K562 (cell line): Measurements from ENCODE around the gene TRERF1. TPM values are rescaled to one million over a fixed set of nuclear protein-coding genes. Genes with fewer than 3 reads are reported as not detected.
"Not testable (repeated sequence)": the region's sequence is repeated elsewhere in the genome, so short reads cannot be mapped to it uniquely, and the experiment has no call there.

ENCODE experiments used
- ATAC-seq: fragments of 200-7000 bp; cut with Tn5 transposase; 3 replicates; pipeline ENCODE4 v1.9.1; 2020; ENCODE audit warnings: moderate library complexity
- BruUV-seq: library from RNA; stranded (reverse); fragments of 400-500 nt; replicated peaks from 2 replicates; lab custom pipeline; 2021; lab: Mats Ljungman, UMichigan
- CTCF ChIA-PET: fragments of 300-600 bp; formaldehyde crosslinking; extraction: SDS; loops from one replicate; lab custom pipeline; 2021; ENCODE audit warnings: low intra/inter-chr PET ratio; lab: Yijun Ruan, JAX
- POLR2A ChIA-PET: fragments of 300-600, 350-650 bp; sonication (Branson Sonifier 250); formaldehyde crosslinking; extraction: SDS; loops from one replicate; lab custom pipeline; 2021; ENCODE audit warnings: antibody characterized with exemption, inconsistent platforms; lab: Yijun Ruan, JAX
- DNase-seq, 4 experiments: peaks; one replicate each; pipeline versions ENCODE4 v3.0.0 to v3.0.0-alpha.2; 2011 to 2018; ENCODE audit warnings: low spot score in 3 of 4, mixed read lengths in 3 of 4; ENCODE audit errors: extremely low read depth in 1 of 4
- FAIRE-seq: peaks from 2 replicates; lab custom pipeline; 2011; peaks lifted over from hg19 to GRCh38; lab: Jason Lieb, UNC
- H2AFZ ChIP-seq: 2 replicates; pipeline ENCODE4 v1.6.0; 2011; ENCODE audit warnings: low read depth, low read length, control low read depth, inconsistent platforms
- H3K27ac ChIP-seq: fragments of 200-600 bp; 3 replicates; pipeline ENCODE4 v1.8.0; 2011; ENCODE audit warnings: low read depth, mild to moderate bottlenecking, control low read depth, inconsistent platforms, low read length, moderate library complexity, mixed read lengths; ENCODE audit errors: extremely low read depth
- H3K27me3 ChIP-seq, 2 experiments: fragments of 300-600 bp in 1 of 2; 2 replicates in 1 of 2; 3 replicates in 1 of 2; pipeline versions ENCODE4 v1.6.0 to v1.8.0; 2011; ENCODE audit warnings: inconsistent platforms in 2 of 2, low read length in 2 of 2, mild to moderate bottlenecking in 1 of 2, mixed read lengths in 1 of 2, moderate library complexity in 1 of 2; ENCODE audit not compliant: control insufficient read depth in 2 of 2, insufficient read depth in 2 of 2
- H3K36me3 ChIP-seq: fragments of 300-600 bp; 3 replicates; pipeline ENCODE4 v1.8.0; 2011; ENCODE audit warnings: mild to moderate bottlenecking, low read length, inconsistent platforms; ENCODE audit not compliant: control insufficient read depth, insufficient read depth
- H3K4me1 ChIP-seq, 2 experiments: fragments of 200-600 bp in 1 of 2; replicated peaks in 1 of 2; 2 replicates in 1 of 2; 3 replicates in 1 of 2; pipeline versions ENCODE4 v1.5.1 to v1.8.0; 2011; ENCODE audit warnings: inconsistent platforms in 2 of 2, low read length in 2 of 2, mild to moderate bottlenecking in 1 of 2, mixed read lengths in 1 of 2, moderate library complexity in 1 of 2; ENCODE audit not compliant: control insufficient read depth in 2 of 2, insufficient read depth in 2 of 2
- H3K4me2 ChIP-seq: 2 replicates; pipeline ENCODE4 v1.6.1; 2011; ENCODE audit warnings: low read length, control low read depth, inconsistent platforms, mixed read lengths; ENCODE audit not compliant: insufficient read depth
- H3K4me3 ChIP-seq: fragments of 200-600 bp; sonication (generic), shearing (Covaris generic); 2 replicates; pipeline ENCODE4 v1.5.1; 2016; ENCODE audit warnings: control low read depth, inconsistent platforms
- H3K79me2 ChIP-seq: fragments of 200-600 bp; 3 replicates; pipeline ENCODE4 v1.8.0; 2011; ENCODE audit warnings: low read length, inconsistent platforms; ENCODE audit not compliant: control insufficient read depth, insufficient read depth
- H3K9ac ChIP-seq, 2 experiments: 2 replicates each; pipeline versions ENCODE4 v1.6.0 to v1.6.1; 2011; ENCODE audit warnings: low read depth in 2 of 2, low read length in 2 of 2, control low read depth in 1 of 2, inconsistent platforms in 1 of 2, mild to moderate bottlenecking in 1 of 2, mixed read lengths in 1 of 2; ENCODE audit not compliant: insufficient read depth in 1 of 2
- H3K9me1 ChIP-seq: one replicate; pipeline ENCODE4 v1.6.0; 2011; ENCODE audit warnings: inconsistent platforms, mild to moderate bottlenecking, low read length, moderate library complexity; ENCODE audit not compliant: control insufficient read depth, insufficient read depth
- H3K9me3 ChIP-seq: replicated peaks from 2 replicates; pipeline ENCODE4 v1.5.1; 2011; ENCODE audit warnings: low read depth, low read length, inconsistent platforms; ENCODE audit not compliant: control insufficient read depth, insufficient read depth
- H4K20me1 ChIP-seq: replicated peaks from 2 replicates; pipeline ENCODE4 v1.6.1; 2011; ENCODE audit warnings: low read length, inconsistent platforms, mixed read lengths; ENCODE audit not compliant: control insufficient read depth, insufficient read depth
- AFF1 ChIP-seq, 2 experiments: fragments of 450-650 bp; IDR thresholded peaks; 2 replicates each; pipeline ENCODE4 v1.6.1; 2018; ENCODE audit warnings: mild to moderate bottlenecking in 2 of 2, low read depth in 1 of 2; ENCODE audit not compliant: partially characterized antibody in 2 of 2
- WGBS: fragments of 100-300 bp; shearing (Covaris generic); methylation state at CpG from one replicate; pipeline ENCODE4 v1.1.6; 2016; ENCODE audit warnings: low coverage, mixed read lengths; ENCODE audit not compliant: insufficient coverage; ENCODE audit errors: missing lambda C conversion rate; 5-methylcytosine and 5-hydroxymethylcytosine counted together
- in situ Hi-C: fragments of 300-500 bp; cut with MboI; formaldehyde crosslinking; loops from 4 replicates; pipeline ENCODE4 v1.15.0; 2018; ENCODE audit warnings: inconsistent platforms, mixed read lengths
- intact Hi-C: fragments of 100-400 bp; cut with micrococcal nuclease; formaldehyde crosslinking; loops from 2 replicates; pipeline ENCODE4 v1.14.2; 2022
- polyA plus RNA-seq, 8 experiments: library from polyadenylated mRNA; depleted of rRNA in 4 of 8; stranded (reverse) in 5 of 8; unstranded in 3 of 8; fragments of >200 nt; fragmentation: Nextera tagmentation in 2 of 8; fragmentation: Illumina TruSeq in 1 of 8; extraction: Ambion mirVana in 2 of 8; extraction: Trizol in 1 of 8; gene quantifications; 2 replicates each; pipeline versions ENCODE4 v1.2.1 to v1.2.3, GENCODE V29; 2011 to 2014; ENCODE audit warnings: inconsistent platforms in 1 of 8, missing spikeins in 1 of 8
- total RNA-seq, 7 experiments: library from RNA; depleted of rRNA in 6 of 7; stranded (reverse); fragments of >200 nt in 6 of 7; fragmentation: Illumina TruSeq in 2 of 7; extraction: Trizol in 2 of 7; gene quantifications; 2 replicates each; pipeline versions ENCODE4 v1.2.1 to v1.2.3, GENCODE V29; 2011 to 2021; ENCODE audit warnings: low replicate concordance in 1 of 7

Gene TRERF1
- total and polyA plus RNA-seq, 9 of the 15 experiments (the other 6 are each of a cell fraction or from before 2014, with no cell fraction given) = 0.04 to 0.20 (median 0.07) TPM; not detected in 3

- DNase-seq, ATAC-seq, H3K4me1 ChIP-seq, CTCF ChIA-PET, H3K9ac ChIP-seq, H3K36me3 ChIP-seq, H2AFZ ChIP-seq, H3K4me2 ChIP-seq, H3K27ac ChIP-seq, intact Hi-C loops, H3K9me1 ChIP-seq, H4K20me1 ChIP-seq, BruUV-seq, H3K79me2 ChIP-seq, H3K9me3 ChIP-seq, FAIRE-seq, H3K4me3 ChIP-seq: not testable (repeated sequence)
- POLR2A ChIA-PET = interaction anchor here (0.6 kb wide), 1 partner anchor 451 kb away, joined by 3 read pairs; no protein-coding TSS in a partner anchor
- in situ Hi-C loops = loop anchor here (25.0 kb wide), 1 partner anchor 213 kb away; no protein-coding TSS in a partner anchor
- H3K27me3 ChIP-seq = peaks cover 24 to 27% of the 10 kb centered on the region in 2 experiments
- 1% methylated on average over 5 of the region's 5 CpGs for WGBS
- TF ChIP-seq AFF1 (IDR thresholded peaks at IDR 0.05; ENCODE audit: low read depth in 1 of 2, partially characterized antibody in 2 of 2) = peak in 1 of 2 experiments; percentile 90
These were observed 126.9 kb downstream of the TRERF1 start for GRCh38 chr6:42324656-42325324.
